Measurements from ENCODE around the gene SCLT1.

The SCLT1 gene

DNA sequence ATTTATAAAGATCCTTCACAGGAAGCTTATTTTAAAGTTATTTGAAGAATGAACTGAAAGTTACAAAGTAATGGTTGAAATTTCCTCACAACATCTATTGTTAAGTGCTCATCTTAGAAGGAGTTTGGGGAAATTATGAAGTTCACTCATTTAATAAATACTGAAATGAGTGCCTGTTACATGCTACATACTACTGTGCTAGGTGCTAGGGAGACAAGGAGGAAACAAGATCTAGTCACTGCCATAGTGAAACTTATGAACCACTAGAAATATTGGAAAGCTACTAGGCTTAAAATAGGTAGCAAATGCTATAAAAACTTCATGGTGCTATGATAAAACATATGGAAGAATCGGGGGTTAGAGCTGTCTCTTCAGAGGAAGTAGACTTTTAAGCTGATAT is 186.8 kb downstream of the SCLT1 start:
- Mint-ChIP-seq H3K36me3 (peaks cover 21% of the 10 kb centered on the region), H3K4me1 (ENCODE audit: low read depth) (no peaks in the 10 kb centered on the region), H3K27ac (no peak overlapping the region), H3K27me3 (no peaks in the 10 kb centered on the region), H3K9me3 (ENCODE audit: low read depth) (no peaks in the 10 kb centered on the region), H3K4me3 (no peak overlapping the region)

DNA sequence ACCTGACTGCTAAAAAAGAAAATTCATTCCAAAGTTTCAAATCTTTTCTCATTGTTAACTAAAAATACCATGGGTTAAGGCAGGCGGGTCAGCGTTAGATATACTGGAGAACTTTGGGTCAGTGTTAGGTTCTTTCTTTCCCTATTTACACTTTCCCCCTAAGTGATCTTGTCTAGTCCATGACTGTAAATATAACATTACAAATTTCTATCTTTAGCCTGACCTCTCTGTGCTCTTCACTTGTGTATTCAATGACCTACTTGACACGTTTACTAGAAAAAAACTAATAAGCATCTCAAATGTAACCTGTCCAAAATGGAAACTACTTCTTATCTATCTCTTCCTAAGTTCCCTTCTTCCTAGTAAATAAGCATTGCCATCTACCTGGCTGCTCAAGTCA is 188.5 kb downstream of the SCLT1 start:
- no peak overlapping the region for H3K27ac Mint-ChIP-seq
- no peaks in the 10 kb centered on the region for H3K4me1 Mint-ChIP-seq (ENCODE audit: low read depth)
- no peaks in the 10 kb centered on the region for H3K27me3 Mint-ChIP-seq
- no peak overlapping the region for H3K4me3 Mint-ChIP-seq
- H3K36me3 Mint-ChIP-seq, result peaks cover 24% of the 10 kb centered on the region
- no peaks in the 10 kb centered on the region for H3K9me3 Mint-ChIP-seq (ENCODE audit: low read depth)

DNA sequence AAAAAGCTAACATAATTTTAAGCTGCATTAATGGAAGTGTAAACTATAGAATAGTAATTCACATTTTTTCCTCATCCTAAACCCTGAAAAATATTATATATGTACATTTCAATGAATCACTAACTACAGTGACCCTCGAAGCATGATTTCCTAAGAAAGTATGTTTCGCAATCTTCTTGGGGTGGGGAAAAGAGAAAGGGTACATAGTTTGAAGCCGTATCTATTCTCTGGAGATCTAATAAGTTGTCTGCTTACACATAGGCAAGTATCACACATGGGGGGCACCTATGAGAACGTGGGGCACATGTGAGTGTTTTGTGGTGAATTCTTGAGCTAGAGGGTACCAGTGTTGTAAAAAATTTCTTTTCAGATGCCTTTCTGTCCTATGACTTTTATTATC is 212.7 kb downstream of the SCLT1 start:
- H3K4me1 Mint-ChIP-seq (ENCODE audit: low read depth), result no peaks in the 10 kb centered on the region
- H3K9me3 Mint-ChIP-seq (ENCODE audit: low read depth), result no peaks in the 10 kb centered on the region
- H3K4me3 Mint-ChIP-seq, result no peak overlapping the region
- peaks cover 6% of the 10 kb centered on the region for H3K36me3 Mint-ChIP-seq
- H3K27ac Mint-ChIP-seq, result no peak overlapping the region
- H3K27me3 Mint-ChIP-seq, result no peaks in the 10 kb centered on the region

DNA sequence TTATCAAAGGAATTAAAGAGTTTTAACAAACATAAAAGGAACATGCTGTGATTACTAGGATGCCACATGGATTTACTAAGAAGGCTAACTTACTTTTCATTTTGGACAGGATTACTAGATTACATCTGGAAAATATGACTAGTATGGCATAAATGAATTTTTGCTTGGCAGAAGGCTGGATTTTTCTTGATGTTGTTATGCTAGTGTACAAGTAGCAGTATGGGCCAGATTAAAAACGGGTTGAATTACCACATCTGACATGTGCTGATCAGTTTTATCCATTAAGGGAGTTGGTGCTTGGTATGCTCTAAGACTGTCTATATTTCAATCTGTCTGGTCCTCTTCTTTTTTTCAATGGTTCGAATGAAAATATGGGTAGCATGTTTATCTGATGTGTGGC is 213.4 kb downstream of the SCLT1 start:
- H3K27me3 Mint-ChIP-seq, result no peaks in the 10 kb centered on the region
- H3K4me1 Mint-ChIP-seq (ENCODE audit: low read depth), result no peaks in the 10 kb centered on the region
- H3K27ac Mint-ChIP-seq, result no peak overlapping the region
- H3K36me3 Mint-ChIP-seq, result peaks cover 6% of the 10 kb centered on the region
- no peak overlapping the region for H3K4me3 Mint-ChIP-seq
- H3K9me3 Mint-ChIP-seq (ENCODE audit: low read depth), result no peaks in the 10 kb centered on the region

DNA sequence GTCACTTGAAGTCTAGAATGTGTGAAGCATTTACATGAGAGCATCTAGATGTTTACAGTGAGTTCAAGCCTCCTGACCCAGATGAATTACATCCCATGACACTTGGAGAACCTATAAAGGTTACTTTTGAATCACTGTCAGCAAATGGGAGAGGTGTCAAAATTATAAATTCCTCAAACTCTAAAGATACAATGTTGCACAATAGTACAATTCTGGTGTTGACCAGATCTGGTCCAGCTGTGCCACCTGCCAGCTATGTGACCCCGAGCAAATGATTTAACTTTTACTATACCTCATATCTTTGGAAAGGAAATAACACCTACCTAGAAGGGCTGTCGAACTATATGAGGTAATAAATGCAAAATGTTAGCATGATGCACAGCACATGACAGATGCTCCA is 214.1 kb downstream of the SCLT1 start:
- Mint-ChIP-seq H3K9me3 (ENCODE audit: low read depth) (no peaks in the 10 kb centered on the region), H3K4me1 (ENCODE audit: low read depth) (no peaks in the 10 kb centered on the region), H3K4me3 (no peak overlapping the region), H3K27me3 (no peaks in the 10 kb centered on the region), H3K36me3 (peaks cover 6% of the 10 kb centered on the region), H3K27ac (no peak overlapping the region)

DNA sequence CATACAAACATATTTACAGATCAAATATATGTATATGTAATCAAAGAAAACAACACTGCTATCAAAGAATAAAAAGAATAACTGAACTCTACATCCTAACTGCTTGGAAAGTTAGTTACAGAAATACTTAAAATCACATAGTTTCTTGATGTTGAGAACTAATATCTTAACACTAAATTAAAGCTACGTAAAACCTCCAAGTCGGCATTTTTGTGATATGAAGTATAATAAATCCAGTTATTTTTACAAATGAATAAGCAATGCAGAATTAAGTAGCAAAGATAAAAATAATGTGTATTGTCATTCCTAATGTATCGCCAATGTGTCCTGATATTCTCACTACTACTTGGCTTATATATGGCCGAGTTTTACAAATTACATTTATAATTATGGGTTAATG is 215.4 kb downstream of the SCLT1 start:
- Mint-ChIP-seq H3K27ac (no peak overlapping the region), H3K4me1 (ENCODE audit: low read depth) (no peaks in the 10 kb centered on the region), H3K9me3 (ENCODE audit: low read depth) (no peaks in the 10 kb centered on the region), H3K4me3 (no peak overlapping the region), H3K27me3 (no peaks in the 10 kb centered on the region), H3K36me3 (peaks cover 6% of the 10 kb centered on the region)

DNA sequence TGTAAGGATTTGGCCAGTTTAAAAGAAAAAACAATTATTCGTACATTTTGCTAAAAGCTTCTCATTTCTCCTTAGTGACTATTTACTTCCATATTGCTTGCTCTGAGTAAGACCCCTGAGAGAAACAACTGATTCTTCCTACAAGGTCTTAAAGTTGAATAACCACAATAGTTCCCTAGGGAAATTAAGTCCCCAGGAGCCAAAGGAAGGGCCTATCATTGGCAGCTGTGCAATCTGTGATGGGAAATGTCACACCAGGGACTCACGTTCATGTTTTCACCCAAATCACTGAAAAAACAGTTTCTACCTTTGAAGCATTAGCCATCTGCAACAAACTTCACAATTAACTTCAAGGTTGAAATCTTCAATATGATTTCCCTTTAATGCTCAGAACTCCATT is 217.1 kb downstream of the SCLT1 start:
- no peaks in the 10 kb centered on the region for H3K9me3 Mint-ChIP-seq (ENCODE audit: low read depth)
- no peak overlapping the region for H3K4me3 Mint-ChIP-seq
- no peaks in the 10 kb centered on the region for H3K4me1 Mint-ChIP-seq (ENCODE audit: low read depth)
- H3K36me3 Mint-ChIP-seq, result peaks cover 2% of the 10 kb centered on the region
- H3K27me3 Mint-ChIP-seq, result no peaks in the 10 kb centered on the region
- H3K27ac Mint-ChIP-seq, result peak overlapping the region; percentile 16

DNA sequence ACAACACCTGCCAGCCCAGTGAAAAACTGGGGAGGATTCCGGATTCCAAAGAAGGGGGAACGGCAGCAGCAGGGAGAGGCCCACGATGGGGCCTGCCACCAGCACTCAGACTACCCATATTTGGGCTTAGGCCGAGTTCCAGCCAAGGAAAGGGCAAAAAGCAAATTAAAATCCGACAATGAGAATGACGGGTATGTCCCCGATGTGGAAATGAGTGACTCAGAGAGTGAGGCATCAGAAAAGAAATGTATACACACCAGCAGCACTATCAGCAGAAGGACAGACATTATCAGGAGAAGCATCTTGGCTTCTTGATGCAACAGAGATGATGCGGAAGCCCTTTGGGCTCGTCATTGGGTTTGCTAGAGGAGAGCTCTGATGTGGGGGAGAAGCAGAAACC is 221.4 kb downstream of the SCLT1 start:
- Mint-ChIP-seq H3K27ac (no peak overlapping the region), H3K4me3 (no peak overlapping the region), H3K36me3 (peaks cover 5% of the 10 kb centered on the region), H3K4me1 (ENCODE audit: low read depth) (no peaks in the 10 kb centered on the region), H3K9me3 (ENCODE audit: low read depth) (no peaks in the 10 kb centered on the region), H3K27me3 (no peaks in the 10 kb centered on the region)

DNA sequence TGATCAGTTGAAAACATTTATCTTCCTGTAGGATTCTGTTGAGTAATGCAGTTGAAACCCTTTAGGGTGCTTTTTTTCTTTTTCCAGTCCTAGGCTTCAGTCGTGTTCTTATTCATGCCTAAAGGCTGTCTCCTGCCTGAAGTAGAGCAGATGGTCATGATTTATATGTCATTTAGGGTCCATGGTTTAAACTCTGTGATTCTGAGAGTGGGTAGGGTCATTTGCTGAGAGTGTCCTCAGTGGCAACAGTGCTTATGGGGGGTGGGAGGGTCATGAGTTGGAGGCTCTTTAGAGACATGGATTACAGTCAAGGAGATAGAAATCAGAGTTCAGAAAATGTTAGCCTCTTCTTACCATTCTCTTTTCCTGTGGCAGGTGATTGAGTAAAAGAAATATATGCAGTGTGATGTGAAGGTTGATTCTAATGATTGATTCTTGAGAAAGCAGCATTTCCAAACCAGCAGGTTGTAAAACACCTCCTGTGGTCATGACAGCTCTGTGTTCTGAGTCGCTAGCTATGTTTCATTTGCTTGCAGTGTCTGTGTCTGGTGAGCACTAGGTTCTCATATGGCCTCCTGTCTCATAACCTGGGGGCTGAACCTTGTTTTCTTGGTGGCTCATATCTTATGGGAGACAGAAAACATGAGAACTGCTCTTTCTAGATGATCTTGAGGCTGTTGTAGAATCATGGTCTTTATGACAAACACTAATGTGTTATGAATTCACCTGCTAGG is 223.4 kb downstream of the SCLT1 start:
- Mint-ChIP-seq H3K9me3 (ENCODE audit: low read depth) (no peaks in the 10 kb centered on the region), H3K27me3 (no peaks in the 10 kb centered on the region), H3K27ac (peak overlapping the region; percentile 47), H3K4me3 (no peak overlapping the region), H3K4me1 (ENCODE audit: low read depth) (peaks cover 2% of the 10 kb centered on the region), H3K36me3 (peaks cover 3% of the 10 kb centered on the region)

DNA sequence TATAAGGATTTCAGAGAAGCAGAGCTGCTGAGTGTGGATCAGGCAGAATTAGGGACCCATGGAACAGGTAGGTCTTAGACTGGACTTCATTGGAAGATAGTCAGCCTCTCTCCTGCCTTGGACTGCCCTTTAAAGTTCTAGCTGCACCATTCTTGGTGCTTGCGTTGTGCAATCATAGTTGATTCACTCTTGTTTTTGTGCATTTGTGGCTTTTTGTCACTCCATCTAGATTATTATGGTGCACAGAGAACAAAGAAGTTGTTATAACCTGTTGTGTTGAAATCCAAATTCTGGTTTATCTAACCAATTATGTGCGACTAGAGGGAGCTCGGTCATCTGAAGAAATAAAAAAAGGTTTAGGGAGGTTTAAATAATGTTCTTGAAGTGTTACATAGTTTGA is 224.6 kb downstream of the SCLT1 start:
- Mint-ChIP-seq H3K4me1 (ENCODE audit: low read depth) (peaks cover 3% of the 10 kb centered on the region), H3K36me3 (peaks cover 3% of the 10 kb centered on the region), H3K4me3 (no peak overlapping the region), H3K27me3 (no peaks in the 10 kb centered on the region), H3K27ac (no peak overlapping the region), H3K9me3 (ENCODE audit: low read depth) (no peaks in the 10 kb centered on the region)

DNA sequence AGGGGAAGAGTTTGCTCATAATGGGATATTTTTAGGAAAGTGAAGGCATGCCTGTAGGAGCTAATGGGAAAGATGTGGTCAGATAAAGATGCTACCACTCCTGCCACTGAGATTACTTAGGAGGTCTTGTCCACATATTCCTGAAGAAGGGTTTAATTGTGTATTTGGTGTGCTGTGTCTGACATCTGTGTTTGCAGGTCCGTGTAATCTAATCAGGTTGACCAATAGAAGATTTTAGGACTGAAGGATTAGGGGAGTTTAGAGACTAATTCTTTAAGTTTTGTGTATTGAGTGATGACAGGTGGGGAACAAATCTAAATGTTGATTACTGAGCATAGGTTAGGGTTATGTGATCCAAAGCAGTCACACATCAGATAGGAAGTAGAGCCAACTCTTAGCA is 226.6 kb downstream of the SCLT1 start:
- H3K9me3 Mint-ChIP-seq (ENCODE audit: low read depth), result no peaks in the 10 kb centered on the region
- peaks cover 23% of the 10 kb centered on the region for H3K4me1 Mint-ChIP-seq (ENCODE audit: low read depth)
- H3K36me3 Mint-ChIP-seq, result peaks cover 6% of the 10 kb centered on the region
- no peak overlapping the region for H3K4me3 Mint-ChIP-seq
- H3K27me3 Mint-ChIP-seq, result no peaks in the 10 kb centered on the region
- no peak overlapping the region for H3K27ac Mint-ChIP-seq

DNA sequence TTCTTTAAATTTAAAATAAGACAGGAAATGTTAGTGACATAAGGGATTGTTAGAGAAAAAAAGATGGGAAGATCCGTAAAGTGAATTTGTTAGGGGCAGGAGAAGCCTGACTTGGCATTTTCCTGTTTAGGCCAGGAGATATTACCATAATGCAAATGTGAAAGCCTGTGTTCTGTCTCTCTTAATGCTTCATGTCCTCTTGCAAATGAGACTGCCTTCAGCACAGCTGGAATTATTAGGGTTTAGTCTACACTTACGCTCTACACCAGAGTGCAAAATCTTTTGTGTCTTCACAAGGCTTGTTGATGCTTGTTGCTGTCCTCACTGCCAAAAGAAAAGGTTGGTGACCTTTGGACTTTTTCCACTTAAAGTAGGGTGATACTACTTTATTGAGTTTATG is 227.1 kb downstream of the SCLT1 start:
- H3K27ac Mint-ChIP-seq, result no peak overlapping the region
- no peaks in the 10 kb centered on the region for H3K9me3 Mint-ChIP-seq (ENCODE audit: low read depth)
- H3K36me3 Mint-ChIP-seq, result peaks cover 6% of the 10 kb centered on the region
- no peaks in the 10 kb centered on the region for H3K27me3 Mint-ChIP-seq
- H3K4me3 Mint-ChIP-seq, result no peak overlapping the region
- H3K4me1 Mint-ChIP-seq (ENCODE audit: low read depth), result peaks cover 27% of the 10 kb centered on the region

DNA sequence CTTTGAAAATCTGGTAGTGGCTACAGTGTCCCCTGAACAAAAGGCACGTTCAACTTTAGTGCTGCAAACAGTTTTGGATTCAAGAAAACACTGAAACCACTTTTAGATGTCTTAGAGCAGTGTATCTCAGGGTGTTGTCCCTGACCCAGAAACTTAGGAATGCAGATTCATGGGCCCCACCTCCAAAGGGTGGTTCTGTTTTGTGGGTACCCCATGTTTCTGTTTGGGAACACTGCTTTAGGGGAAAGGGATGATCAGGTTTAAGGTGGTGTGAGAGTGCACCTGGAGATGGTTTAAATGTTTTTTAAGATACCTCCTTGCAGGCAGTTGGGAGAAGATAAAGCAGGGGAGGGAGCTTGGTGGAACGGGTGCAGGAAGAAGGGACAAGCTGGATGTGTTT is 228.2 kb downstream of the SCLT1 start:
- Mint-ChIP-seq H3K27ac (no peak overlapping the region), H3K4me3 (no peak overlapping the region), H3K4me1 (ENCODE audit: low read depth) (peaks cover 32% of the 10 kb centered on the region), H3K9me3 (ENCODE audit: low read depth) (no peaks in the 10 kb centered on the region), H3K27me3 (no peaks in the 10 kb centered on the region), H3K36me3 (peaks cover 6% of the 10 kb centered on the region)

DNA sequence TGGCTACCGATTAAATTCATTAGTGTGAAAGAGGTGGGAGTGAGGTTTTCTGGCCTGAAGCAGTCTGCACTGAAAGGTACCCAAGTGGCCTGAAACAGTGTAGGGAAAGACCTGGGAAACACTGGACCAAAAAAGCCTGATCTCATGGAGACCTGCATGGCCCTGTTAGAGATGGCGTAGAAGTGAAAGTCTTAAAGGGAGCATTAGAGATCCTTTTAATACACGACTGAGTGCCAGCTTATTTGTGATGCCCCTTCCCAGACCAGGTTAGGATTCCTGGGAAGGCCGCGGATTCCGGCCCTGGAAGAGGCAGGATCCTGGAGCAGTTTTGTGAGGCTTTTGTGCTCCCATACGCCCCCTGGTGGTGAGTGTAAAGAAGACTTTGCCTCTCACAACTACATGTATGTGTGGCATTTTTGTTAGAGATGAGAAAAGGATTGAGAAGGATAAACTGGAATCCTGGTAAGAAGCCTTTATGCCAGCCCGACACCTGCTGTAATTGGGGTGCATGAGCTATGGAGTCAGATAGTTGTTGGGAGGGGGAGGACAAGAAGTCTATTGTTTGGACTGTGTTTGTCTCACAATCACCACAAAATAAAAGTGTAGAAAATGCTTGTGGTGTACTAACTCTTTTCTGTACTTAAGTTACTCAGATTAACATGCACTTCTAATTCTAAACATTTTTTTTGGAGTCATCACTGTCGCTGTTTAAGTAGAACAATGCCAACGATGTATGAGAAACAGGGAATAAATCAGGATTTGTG is 229.8 kb downstream of the SCLT1 start:
- Mint-ChIP-seq H3K9me3 (ENCODE audit: low read depth) (no peaks in the 10 kb centered on the region), H3K27ac (peak overlapping the region; percentile 88), H3K4me1 (ENCODE audit: low read depth) (peaks cover 42% of the 10 kb centered on the region), H3K4me3 (no peak overlapping the region), H3K27me3 (no peaks in the 10 kb centered on the region), H3K36me3 (peaks cover 5% of the 10 kb centered on the region)

DNA sequence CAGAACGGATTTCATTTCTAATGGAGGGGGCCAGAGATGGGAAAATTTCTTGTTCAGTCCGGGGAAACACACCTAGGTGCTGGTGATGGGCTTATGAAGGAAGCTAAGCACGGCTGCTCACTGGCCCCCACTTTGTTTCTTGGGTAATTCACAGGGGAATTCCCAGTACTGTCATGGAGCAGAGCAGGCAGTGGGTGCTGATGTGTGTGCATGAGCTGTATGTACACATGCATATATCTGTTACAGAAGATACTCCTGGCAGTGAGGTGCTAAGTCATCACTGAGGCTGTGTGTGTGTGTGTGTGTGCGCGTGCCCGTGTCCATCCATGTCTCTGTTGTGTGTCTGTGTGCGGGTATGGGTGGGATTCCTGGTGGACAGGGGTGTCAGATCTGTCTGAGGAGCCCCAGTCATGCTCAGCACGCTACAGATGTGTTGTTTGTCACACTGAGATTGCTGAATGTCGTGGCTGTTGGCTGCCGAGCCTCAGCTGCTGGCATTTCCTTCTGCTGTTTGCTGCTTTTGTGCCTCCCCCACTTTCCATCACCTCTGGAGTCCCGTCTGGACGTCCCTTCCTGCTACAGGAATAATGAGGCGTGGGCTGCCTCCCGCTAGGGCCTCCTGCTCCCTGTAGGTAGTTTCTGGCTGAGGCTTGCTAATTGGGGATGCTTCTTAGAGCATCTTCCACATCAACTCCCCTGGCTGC is 230.6 kb downstream of the SCLT1 start:
- Mint-ChIP-seq H3K9me3 (ENCODE audit: low read depth) (no peaks in the 10 kb centered on the region), H3K4me1 (ENCODE audit: low read depth) (peaks cover 42% of the 10 kb centered on the region), H3K4me3 (peak overlapping the region; percentile 13), H3K27ac (peak overlapping the region; percentile 88), H3K36me3 (peaks cover 4% of the 10 kb centered on the region), H3K27me3 (no peaks in the 10 kb centered on the region)

Measured in activated naive CD8-positive, alpha-beta T cell (primary cell).